GM12878 (cell line): ENCODE measurements around the gene PKD1. TPM values are rescaled to one million over a fixed set of nuclear protein-coding genes. Genes with fewer than 3 reads are reported as not detected.
A peak's percentile ranks its signal among the peaks of the same experiment; 100 is the strongest.
"Not testable (repeated sequence)": the region's sequence is repeated elsewhere in the genome, so short reads cannot be mapped to it uniquely, and the experiment has no call there.

Source experiments
- ATAC-seq: fragments of 200-7000 bp; cut with Tn5 transposase; 3 replicates; pipeline ENCODE4 v1.9.1; 2020; ENCODE audit warnings: mild to moderate bottlenecking, moderate library complexity
- BruUV-seq: library from RNA; stranded (reverse); fragments of 400-500 nt; replicated peaks from 2 replicates; lab custom pipeline; 2021; lab: Mats Ljungman, UMichigan
- CTCF ChIA-PET: fragments of 300-600 bp; sonication (Branson Sonifier 250); formaldehyde crosslinking; extraction: SDS; loops from one replicate; lab custom pipeline; 2021; ENCODE audit warnings: inconsistent platforms; lab: Yijun Ruan, JAX
- POLR2A ChIA-PET: fragments of 350-600 bp; formaldehyde crosslinking; extraction: SDS; loops from one replicate; lab custom pipeline; 2021; ENCODE audit warnings: inconsistent platforms; lab: Charles Lee
- RAD21 ChIA-PET: fragments of 300-600 bp; sonication (Branson Sonifier 250); formaldehyde crosslinking; loops from one replicate; lab custom pipeline; 2023; ENCODE audit warnings: antibody characterized with exemption; ENCODE audit not compliant: unreplicated experiment; lab: Charles Lee
- SMC1A ChIA-PET: fragments of 300-600 bp; sonication (Branson Sonifier 250); formaldehyde crosslinking; loops from one replicate; lab custom pipeline; 2023; ENCODE audit not compliant: unreplicated experiment, uncharacterized antibody; lab: Charles Lee
- DNase-seq: peaks from one replicate; pipeline ENCODE4 v3.0.0-alpha.2; 2011; ENCODE audit warnings: low read depth, low spot score
- FAIRE-seq: peaks from 3 replicates; lab custom pipeline; 2011; peaks lifted over from hg19 to GRCh38; lab: Jason Lieb, UNC
- H2AFZ ChIP-seq: 2 replicates; pipeline ENCODE4 v1.6.0; 2011; ENCODE audit warnings: low read depth, low read length, control low read depth; ENCODE audit not compliant: control insufficient read depth
- H3K27ac ChIP-seq: 2 replicates; pipeline ENCODE4 v1.5.1; 2011; ENCODE audit warnings: control low read depth; ENCODE audit not compliant: control insufficient read depth, insufficient read depth
- H3K27me3 ChIP-seq, 2 experiments: replicated peaks in 1 of 2; 2 replicates each; pipeline versions ENCODE4 v1.6.0 to v1.6.1; 2011; ENCODE audit warnings: low read length in 1 of 2; ENCODE audit not compliant: control insufficient read depth in 2 of 2, insufficient read depth in 2 of 2
- H3K36me3 ChIP-seq, 2 experiments: 2 replicates each; pipeline ENCODE4 v1.5.1; 2011; ENCODE audit warnings: low read length in 1 of 2; ENCODE audit not compliant: control insufficient read depth in 2 of 2, insufficient read depth in 2 of 2
- H3K4me1 ChIP-seq: 2 replicates; pipeline ENCODE4 v1.6.1; 2011; ENCODE audit warnings: mild to moderate bottlenecking, low read length, moderate library complexity, mixed read lengths; ENCODE audit not compliant: control insufficient read depth, insufficient read depth
- H3K4me2 ChIP-seq: 2 replicates; pipeline ENCODE4 v1.6.0; 2011; ENCODE audit warnings: control low read depth; ENCODE audit not compliant: control insufficient read depth, insufficient read depth
- H3K4me3 ChIP-seq: fragments of 200-600 bp; sonication (generic); 2 replicates; pipeline ENCODE4 v1.5.1; 2016
- H3K79me2 ChIP-seq: 2 replicates; pipeline ENCODE4 v1.6.0; 2011; ENCODE audit warnings: low read length; ENCODE audit not compliant: control insufficient read depth, insufficient read depth
- H3K9ac ChIP-seq: 2 replicates; pipeline ENCODE4 v1.8.0; 2011; ENCODE audit warnings: low read length, control low read depth, mixed read lengths; ENCODE audit not compliant: control insufficient read depth, insufficient read depth
- H3K9me3 ChIP-seq: replicated peaks from 3 replicates; pipeline ENCODE4 v1.5.1; 2011; ENCODE audit warnings: mild to moderate bottlenecking, low read length; ENCODE audit not compliant: control insufficient read depth, insufficient read depth
- H4K20me1 ChIP-seq: 2 replicates; pipeline ENCODE4 v1.6.0; 2011; ENCODE audit not compliant: control insufficient read depth, insufficient read depth
- ATF3 ChIP-seq: IDR thresholded peaks from 2 replicates; pipeline ENCODE4 v1.6.1; 2011; ENCODE audit warnings: low read depth, mild to moderate bottlenecking, low read length, moderate library complexity, borderline replicate concordance; ENCODE audit errors: extremely low read depth
- CBFB ChIP-seq: IDR thresholded peaks from 2 replicates; pipeline ENCODE4 v1.6.1; 2016; ENCODE audit warnings: antibody characterized with exemption, low read depth
- CUX1 ChIP-seq: IDR thresholded peaks from 2 replicates; pipeline ENCODE4 v1.6.1; 2012; ENCODE audit warnings: improper control_type of control experiment, low read depth, low read length; ENCODE audit not compliant: insufficient replicate concordance
- NFYA ChIP-seq: IDR thresholded peaks from 2 replicates; pipeline ENCODE4 v1.6.1; 2011; ENCODE audit warnings: low read depth, mild to moderate bottlenecking, low read length, improper control_type of control experiment, borderline replicate concordance
- NFYB ChIP-seq: IDR thresholded peaks from 2 replicates; pipeline ENCODE4 v1.6.1; 2011; ENCODE audit warnings: low read depth, mild to moderate bottlenecking, low read length, improper control_type of control experiment, moderate library complexity; ENCODE audit not compliant: insufficient read depth
- PBX3 ChIP-seq: IDR thresholded peaks from 2 replicates; pipeline ENCODE4 v1.6.1; 2011; ENCODE audit warnings: mild to moderate bottlenecking, low read depth, low read length, moderate library complexity; ENCODE audit not compliant: insufficient replicate concordance
- WGBS: methylation state at CpG from one replicate; pipeline ENCODE4 v1.1.6; 2016; ENCODE audit warnings: low lambda C conversion rate; ENCODE audit not compliant: insufficient replicate concordance, insufficient coverage; ENCODE audit errors: missing lambda C conversion rate; 5-methylcytosine and 5-hydroxymethylcytosine counted together
- in situ Hi-C: fragments of 300-500 bp; cut with MboI; formaldehyde crosslinking; loops from 9 replicates; pipeline ENCODE4 v1.14.3; 2018; ENCODE audit warnings: mixed read lengths
- intact Hi-C: fragments of 100-400 bp; cut with micrococcal nuclease; formaldehyde crosslinking; loops from one replicate; pipeline ENCODE4 v1.14.2; 2022; ENCODE audit not compliant: unreplicated experiment
- polyA plus RNA-seq, 11 experiments: library from polyadenylated mRNA; depleted of rRNA in 4 of 11; unstranded in 6 of 11; stranded (reverse) in 5 of 11; fragments of >200 nt; fragmentation: Nextera tagmentation in 4 of 11; fragmentation: Illumina TruSeq in 1 of 11; extraction: Ambion mirVana in 4 of 11; extraction: Trizol in 1 of 11; gene quantifications; 1 replicate in 1 of 11; 2 replicates in 10 of 11; pipeline versions ENCODE4 v1.2.1 to v1.2.3, GENCODE V29; 2011 to 2016; ENCODE audit warnings: inconsistent platforms in 2 of 11, missing spikeins in 2 of 11, low read depth in 1 of 11
- total RNA-seq, 4 experiments: library from RNA; depleted of rRNA in 3 of 4; stranded (reverse); fragments of >200 nt in 3 of 4; fragmentation: Illumina TruSeq in 1 of 4; extraction: Trizol in 1 of 4; gene quantifications; 2 replicates each; pipeline versions ENCODE4 v1.2.1 to v1.2.3, GENCODE V29; 2013 to 2021

The PKD1 gene
- total and polyA plus RNA-seq, 10 of the 15 experiments (the other 5 are each of a cell fraction or from before 2014, with no cell fraction given) = 0.11 to 62.0 (median 6.1) TPM

- H3K9me3 ChIP-seq, SMC1A ChIA-PET, FAIRE-seq, ATAC-seq, H3K9ac ChIP-seq, H3K4me1 ChIP-seq, H3K79me2 ChIP-seq, in situ Hi-C loops, RAD21 ChIA-PET, H3K27me3 ChIP-seq, DNase-seq, BruUV-seq, H2AFZ ChIP-seq, CTCF ChIA-PET, H3K4me3 ChIP-seq, H3K36me3 ChIP-seq, intact Hi-C loops, H3K4me2 ChIP-seq, H4K20me1 ChIP-seq, H3K27ac ChIP-seq, POLR2A ChIA-PET: not testable (repeated sequence)
- 90% methylated on average over 16 of the region's 26 CpGs for WGBS
Observed at GRCh38 chr16:2122934-2123683, 12.6 kb downstream of the PKD1 start.

GRCh38 chr16:2122429-2122828 is 13.3 kb downstream of the PKD1 start:
- Histone ChIP-seq H3K9me3 (no peaks in the 10 kb centered on the region), H3K4me2 (no peak overlapping the region), H3K27ac (no peak overlapping the region)
- no peak for TF ChIP-seq NFYA
- no peak for TF ChIP-seq CUX1
- TF ChIP-seq CBFB = no peak
- no peak for TF ChIP-seq PBX3
- no peak for TF ChIP-seq ATF3
- no peak for TF ChIP-seq NFYB
- TF ChIP-seq, all 136 proteins: peak for 0
- POLR2A ChIA-PET = interaction anchor here (1.5 kb wide), 1 partner anchor 18 kb away, joined by 3 read pairs; no protein-coding TSS in a partner anchor
- SMC1A ChIA-PET = no interaction called here
- H3K79me2 ChIP-seq = no peaks in the 10 kb centered on the region
- no TSS peak for BruUV-seq
- H3K4me1 ChIP-seq = no peaks in the 10 kb centered on the region
- DNase-seq (no peak), ATAC-seq (peak; percentile 23; the same call in 2 of the 3 replicates), FAIRE-seq (no peak)
- H2AFZ ChIP-seq = no peak overlapping the region
- no peaks in the 10 kb centered on the region for H4K20me1 ChIP-seq
- in situ Hi-C loops = no loop called here
- H3K4me3 ChIP-seq = no peak overlapping the region
- H3K27me3 ChIP-seq = no peaks in the 10 kb centered on the region
- H3K9ac ChIP-seq = no peak overlapping the region
- CTCF ChIA-PET = interaction anchor here (1.1 kb wide), 2 partner anchors 21 to 128 kb away, joined by 3 read pairs; no protein-coding TSS in a partner anchor
- H3K36me3 ChIP-seq = no peaks in the 10 kb centered on the region
- RAD21 ChIA-PET = no interaction called here
- intact Hi-C loops = no loop called here
- 64% methylated on average over 16 of the region's 17 CpGs for WGBS
